ENCODE data around the gene RPS2.
"Not testable (repeated sequence)": the region's sequence is repeated elsewhere in the genome, so short reads cannot be mapped to it uniquely, and the experiment has no call there.

The RPS2 gene

GRCh38 chr16:1932050-1933028, 32.3 kb downstream of the RPS2 start:
- no peak for DNase-seq (ENCODE audit: insufficient read length)
- FAIRE-seq = no peak
- TF ChIP-seq TAF1 (IDR thresholded peaks at IDR 0.05; ENCODE audit: borderline replicate concordance, low read depth, low read length) (no peak), POLR2A (IDR thresholded peaks at IDR 0.05; ENCODE audit: low read depth, low read length) (no peak), POLR2AphosphoS5 (IDR thresholded peaks at IDR 0.05; ENCODE audit: low read depth, low read length) (no peak)

GRCh38 chr16:1930338-1930720, 34.3 kb downstream of the RPS2 start:
- no peak for FAIRE-seq
- DNase-seq (ENCODE audit: insufficient read length) = no peak
- TF ChIP-seq TAF1 (IDR thresholded peaks at IDR 0.05; ENCODE audit: borderline replicate concordance, low read depth, low read length) = no peak
- TF ChIP-seq POLR2A (IDR thresholded peaks at IDR 0.05; ENCODE audit: low read depth, low read length) = no peak
- TF ChIP-seq POLR2AphosphoS5 (IDR thresholded peaks at IDR 0.05; ENCODE audit: low read depth, low read length) = no peak

- DNase-seq (ENCODE audit: insufficient read length) (peak; percentile 99), FAIRE-seq (peak; percentile 98)
- TF ChIP-seq POLR2AphosphoS5 (IDR thresholded peaks at IDR 0.05; ENCODE audit: low read depth, low read length) = no peak
Observed at GRCh38 chr16:1929578-1930337, 34.9 kb downstream of the RPS2 start.

- TF ChIP-seq TAF1 (IDR thresholded peaks at IDR 0.05; ENCODE audit: borderline replicate concordance, low read depth, low read length) (no peak), POLR2AphosphoS5 (IDR thresholded peaks at IDR 0.05; ENCODE audit: low read depth, low read length) (no peak), POLR2A (IDR thresholded peaks at IDR 0.05; ENCODE audit: low read depth, low read length) (no peak)
- DNase-seq (ENCODE audit: insufficient read length) (no peak), FAIRE-seq (peak; percentile 68)
Observed at GRCh38 chr16:1929105-1929504, 35.5 kb downstream of the RPS2 start.

- TF ChIP-seq TAF1 (IDR thresholded peaks at IDR 0.05; ENCODE audit: borderline replicate concordance, low read depth, low read length) (no peak), POLR2AphosphoS5 (IDR thresholded peaks at IDR 0.05; ENCODE audit: low read depth, low read length) (no peak), POLR2A (IDR thresholded peaks at IDR 0.05; ENCODE audit: low read depth, low read length) (no peak)
- FAIRE-seq = no peak
- no peak for DNase-seq (ENCODE audit: insufficient read length)
Observed at GRCh38 chr16:1926271-1926670, 38.4 kb downstream of the RPS2 start.

GRCh38 chr16:1924095-1924494, 40.5 kb downstream of the RPS2 start:
- TF ChIP-seq TAF1 (IDR thresholded peaks at IDR 0.05; ENCODE audit: borderline replicate concordance, low read depth, low read length) = no peak
- no peak for TF ChIP-seq POLR2A (IDR thresholded peaks at IDR 0.05; ENCODE audit: low read depth, low read length)
- TF ChIP-seq POLR2AphosphoS5 (IDR thresholded peaks at IDR 0.05; ENCODE audit: low read depth, low read length) = no peak
- DNase-seq (ENCODE audit: insufficient read length) (no peak), FAIRE-seq (no peak)

GRCh38 chr16:1923299-1924034, 41.2 kb downstream of the RPS2 start:
- no peak for TF ChIP-seq POLR2A (IDR thresholded peaks at IDR 0.05; ENCODE audit: low read depth, low read length)
- no peak for TF ChIP-seq POLR2AphosphoS5 (IDR thresholded peaks at IDR 0.05; ENCODE audit: low read depth, low read length)
- no peak for TF ChIP-seq TAF1 (IDR thresholded peaks at IDR 0.05; ENCODE audit: borderline replicate concordance, low read depth, low read length)

GRCh38 chr16:1922357-1922756, 42.3 kb downstream of the RPS2 start:
- TF ChIP-seq POLR2A (IDR thresholded peaks at IDR 0.05; ENCODE audit: low read depth, low read length) (no peak), POLR2AphosphoS5 (IDR thresholded peaks at IDR 0.05; ENCODE audit: low read depth, low read length) (no peak), TAF1 (IDR thresholded peaks at IDR 0.05; ENCODE audit: borderline replicate concordance, low read depth, low read length) (no peak)
- DNase-seq (ENCODE audit: insufficient read length) (no peak), FAIRE-seq (no peak)

More at GRCh38 chr16:1923299-1924034, 41.2 kb downstream of the RPS2 start:
- DNase-seq (ENCODE audit: insufficient read length) (no peak), FAIRE-seq (no peak)

GRCh38 chr16:1920727-1921171, 43.9 kb downstream of the RPS2 start:
- TF ChIP-seq POLR2AphosphoS5 (IDR thresholded peaks at IDR 0.05; ENCODE audit: low read depth, low read length) (no peak), POLR2A (IDR thresholded peaks at IDR 0.05; ENCODE audit: low read depth, low read length) (no peak), TAF1 (IDR thresholded peaks at IDR 0.05; ENCODE audit: borderline replicate concordance, low read depth, low read length) (no peak)
- no peak for FAIRE-seq
- no peak for DNase-seq (ENCODE audit: insufficient read length)

GRCh38 chr16:1920122-1920521, 44.5 kb downstream of the RPS2 start:
- DNase-seq (ENCODE audit: insufficient read length); FAIRE-seq: not testable (repeated sequence)

- DNase-seq (ENCODE audit: insufficient read length) (no peak), FAIRE-seq (no peak)
- TF ChIP-seq POLR2AphosphoS5 (IDR thresholded peaks at IDR 0.05; ENCODE audit: low read depth, low read length) (no peak), TAF1 (IDR thresholded peaks at IDR 0.05; ENCODE audit: borderline replicate concordance, low read depth, low read length) (no peak), POLR2A (IDR thresholded peaks at IDR 0.05; ENCODE audit: low read depth, low read length) (no peak)
Observed at GRCh38 chr16:1919327-1919998, 45.2 kb downstream of the RPS2 start.

Data from GM12892 (cell line).